OCI-LY7 (cell line): Measurements from ENCODE around the gene ABCG4.

Experiments used
- CTCF ChIP-seq: fragments of 200-600 bp; sonication (generic); conservative IDR thresholded peaks from 2 replicates; pipeline ENCODE4 v1.5.1; 2014; ENCODE audit warnings: mild to moderate bottlenecking, antibody characterized with exemption, low read length, moderate library complexity, mixed read lengths
- EZH2phosphoT487 ChIP-seq: fragments of 200-600 bp; sonication (generic); IDR thresholded peaks from 2 replicates; pipeline ENCODE4 v1.6.1; 2018; ENCODE audit warnings: low read depth, borderline replicate concordance, mild to moderate bottlenecking, mixed run types, antibody characterized with exemption, low read length, moderate library complexity, mixed read lengths

- TF ChIP-seq CTCF = no peak
- TF ChIP-seq EZH2phosphoT487 = no peak
These were observed 38.5 kb downstream of the ABCG4 start for GRCh38 chr11:119187123-119187892.
